IPS DF 4.7 (cell line): Measurements from ENCODE around the gene TSPOAP1.

Experiments
- DNase-seq: peaks from one replicate; pipeline ENCODE4 v3.0.0-alpha.2; 2013; ENCODE audit warnings: low spot score; ENCODE audit errors: extremely low read depth

Gene TSPOAP1, protein sequence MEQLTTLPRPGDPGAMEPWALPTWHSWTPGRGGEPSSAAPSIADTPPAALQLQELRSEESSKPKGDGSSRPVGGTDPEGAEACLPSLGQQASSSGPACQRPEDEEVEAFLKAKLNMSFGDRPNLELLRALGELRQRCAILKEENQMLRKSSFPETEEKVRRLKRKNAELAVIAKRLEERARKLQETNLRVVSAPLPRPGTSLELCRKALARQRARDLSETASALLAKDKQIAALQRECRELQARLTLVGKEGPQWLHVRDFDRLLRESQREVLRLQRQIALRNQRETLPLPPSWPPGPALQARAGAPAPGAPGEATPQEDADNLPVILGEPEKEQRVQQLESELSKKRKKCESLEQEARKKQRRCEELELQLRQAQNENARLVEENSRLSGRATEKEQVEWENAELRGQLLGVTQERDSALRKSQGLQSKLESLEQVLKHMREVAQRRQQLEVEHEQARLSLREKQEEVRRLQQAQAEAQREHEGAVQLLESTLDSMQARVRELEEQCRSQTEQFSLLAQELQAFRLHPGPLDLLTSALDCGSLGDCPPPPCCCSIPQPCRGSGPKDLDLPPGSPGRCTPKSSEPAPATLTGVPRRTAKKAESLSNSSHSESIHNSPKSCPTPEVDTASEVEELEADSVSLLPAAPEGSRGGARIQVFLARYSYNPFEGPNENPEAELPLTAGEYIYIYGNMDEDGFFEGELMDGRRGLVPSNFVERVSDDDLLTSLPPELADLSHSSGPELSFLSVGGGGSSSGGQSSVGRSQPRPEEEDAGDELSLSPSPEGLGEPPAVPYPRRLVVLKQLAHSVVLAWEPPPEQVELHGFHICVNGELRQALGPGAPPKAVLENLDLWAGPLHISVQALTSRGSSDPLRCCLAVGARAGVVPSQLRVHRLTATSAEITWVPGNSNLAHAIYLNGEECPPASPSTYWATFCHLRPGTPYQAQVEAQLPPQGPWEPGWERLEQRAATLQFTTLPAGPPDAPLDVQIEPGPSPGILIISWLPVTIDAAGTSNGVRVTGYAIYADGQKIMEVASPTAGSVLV (N-terminal part only)

DNA sequence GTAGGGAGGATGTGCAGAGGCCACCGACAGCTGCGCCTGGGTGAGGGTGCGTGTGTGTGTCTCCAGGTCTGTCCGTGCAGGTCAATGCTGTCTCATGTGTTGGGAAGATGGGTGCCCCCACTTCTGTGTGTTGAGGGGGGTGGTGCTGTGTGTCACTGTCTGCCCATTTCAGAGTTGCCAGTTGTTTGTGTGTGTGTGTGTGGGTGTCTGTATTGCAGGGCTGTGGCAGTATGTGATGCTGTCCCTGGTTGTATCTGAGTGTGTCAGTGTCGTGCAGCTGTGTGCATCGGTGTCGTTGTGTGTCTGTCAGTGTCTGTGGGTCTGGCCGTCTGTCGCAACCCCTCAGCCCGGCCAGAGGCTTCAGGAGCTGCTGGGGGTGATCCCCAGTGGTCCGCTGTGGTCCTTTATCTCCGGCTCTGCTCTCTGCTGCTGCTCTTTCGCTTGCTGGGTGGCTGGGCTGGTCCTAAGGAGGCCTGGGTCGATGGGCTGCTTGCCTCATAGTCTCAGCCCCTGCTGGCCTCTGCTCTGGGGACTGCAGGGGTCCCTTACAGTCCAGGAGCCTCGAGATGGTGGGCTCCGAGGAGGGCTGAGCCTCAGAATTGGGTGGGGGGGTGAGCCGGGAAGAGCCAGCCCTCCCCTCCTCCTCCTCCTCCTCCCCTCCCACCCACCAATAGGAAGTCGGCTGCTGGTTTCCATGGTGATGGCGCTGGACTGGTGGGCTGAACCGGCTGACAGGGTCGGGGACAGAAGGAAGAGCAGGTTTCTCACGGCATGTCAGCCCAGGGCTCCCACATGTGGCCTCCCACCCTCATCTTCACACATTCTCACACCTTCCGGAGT, at the start of gene TSPOAP1:
Gene TSPOAP1, minus strand, starts transcription at position 601 of the 840 bp plus-strand sequence. CDS start 875 bp downstream, outside the sequence.
- DNase-seq, result no peak

DNA sequence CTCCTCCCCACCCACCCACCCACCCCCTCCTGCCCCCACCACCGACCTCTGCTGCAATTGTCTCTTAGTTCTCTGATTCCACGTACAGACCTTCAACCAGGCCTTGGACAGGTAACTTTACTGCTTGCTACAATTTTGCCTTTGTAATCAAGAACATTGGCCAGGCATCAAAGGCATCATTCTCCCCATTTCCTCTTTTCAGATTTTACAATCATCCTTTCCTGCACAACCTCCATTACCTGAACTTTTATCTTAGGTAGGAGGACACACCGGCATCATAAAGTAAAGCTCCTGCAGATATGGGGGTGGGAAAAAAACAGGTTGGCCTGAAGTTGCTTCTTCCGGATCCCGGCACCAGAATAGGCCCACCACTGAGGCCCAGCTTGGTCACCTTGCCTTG, 49.1 kb upstream of the TSPOAP1 start:
- no peak for DNase-seq

DNA sequence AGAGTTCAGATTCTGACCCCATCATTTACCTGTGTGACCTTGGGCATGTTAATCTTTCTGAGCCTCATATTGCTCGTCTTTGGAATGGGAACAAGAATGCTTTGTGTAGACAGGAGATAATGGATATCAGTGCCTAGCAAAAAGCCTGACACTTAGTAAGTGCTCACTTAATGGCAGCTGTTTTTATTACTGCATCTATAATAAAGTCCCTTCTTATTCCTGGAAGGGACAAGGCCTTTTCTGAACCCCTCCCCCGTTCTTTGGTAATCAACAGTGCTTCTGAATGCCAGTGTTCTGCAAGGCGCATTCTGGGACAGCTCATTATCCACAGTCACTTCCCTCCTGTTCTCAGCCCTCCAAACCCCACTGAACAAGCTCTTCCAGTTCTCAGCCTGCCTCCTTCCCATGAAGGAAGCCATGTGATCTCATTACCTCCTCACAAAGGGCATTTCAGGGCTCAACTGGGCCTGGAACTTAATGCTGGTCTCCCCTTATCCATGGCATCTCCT, 48.6 kb upstream of the TSPOAP1 start:
- DNase-seq, result no peak

DNA sequence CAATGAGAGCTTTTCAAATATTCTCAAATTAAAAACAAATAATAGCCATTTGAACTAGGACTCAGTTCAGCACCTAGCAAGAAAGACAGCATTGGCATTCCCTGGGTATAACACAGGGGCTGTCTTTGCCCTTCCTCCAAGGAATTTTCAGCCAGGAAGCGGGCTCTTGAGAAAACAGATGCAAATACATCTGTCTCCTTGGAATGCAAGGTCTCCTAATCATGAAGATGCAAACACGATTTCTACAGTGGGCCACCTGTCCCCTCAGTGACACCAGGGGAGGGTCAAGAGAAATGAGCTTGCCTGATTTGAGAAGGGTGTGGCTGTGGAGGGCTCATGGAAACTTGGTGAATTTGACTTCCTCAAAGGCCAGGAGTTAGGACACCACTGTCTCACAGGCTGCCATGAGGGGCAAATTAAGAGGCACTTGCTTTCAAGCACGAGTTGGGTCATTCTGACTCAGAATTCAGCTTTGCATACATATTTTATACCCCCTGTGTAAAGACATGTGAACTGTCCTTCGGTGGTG, 47.9 kb upstream of the TSPOAP1 start:
- DNase-seq, result no peak

DNA sequence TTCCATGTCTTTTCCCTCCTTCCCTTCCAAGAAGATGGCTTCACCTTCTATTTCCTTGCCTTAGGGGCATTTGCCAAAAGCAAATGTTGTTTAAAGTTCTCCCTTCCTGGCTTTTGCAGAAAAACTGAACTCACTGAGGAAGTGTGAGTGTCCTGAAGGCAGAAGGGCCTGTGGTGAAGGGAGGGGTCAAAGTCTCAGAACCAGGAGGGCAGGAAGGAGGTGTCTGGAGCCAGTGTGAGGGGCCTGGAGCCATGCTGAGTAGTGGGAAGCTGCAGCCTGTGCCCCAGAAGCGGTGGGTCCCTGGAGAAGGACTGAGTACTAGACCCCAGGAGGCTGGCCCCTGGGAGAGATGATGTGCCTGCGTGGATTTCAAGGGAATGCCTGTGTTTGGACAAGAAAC, 47.2 kb upstream of the TSPOAP1 start:
- no peak for DNase-seq

DNA sequence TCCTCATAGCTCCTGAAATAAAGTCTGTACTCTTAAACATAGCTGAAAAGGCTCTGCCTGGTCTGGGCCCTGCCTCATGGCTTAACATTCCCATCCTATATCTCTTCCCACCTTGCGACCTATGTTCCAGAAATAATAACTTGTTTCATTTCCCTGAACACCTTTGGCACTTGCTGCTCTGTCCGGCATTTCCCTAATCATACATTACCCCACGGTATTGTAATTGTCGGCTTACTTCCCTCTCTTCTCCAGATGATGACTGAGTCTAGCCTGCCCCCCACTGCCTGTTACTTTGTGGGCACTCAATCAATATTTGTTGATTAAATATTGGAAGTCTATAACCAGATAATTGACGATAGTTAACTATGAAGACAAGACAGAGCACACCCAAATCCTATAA, 46.7 kb upstream of the TSPOAP1 start:
- no peak for DNase-seq

DNA sequence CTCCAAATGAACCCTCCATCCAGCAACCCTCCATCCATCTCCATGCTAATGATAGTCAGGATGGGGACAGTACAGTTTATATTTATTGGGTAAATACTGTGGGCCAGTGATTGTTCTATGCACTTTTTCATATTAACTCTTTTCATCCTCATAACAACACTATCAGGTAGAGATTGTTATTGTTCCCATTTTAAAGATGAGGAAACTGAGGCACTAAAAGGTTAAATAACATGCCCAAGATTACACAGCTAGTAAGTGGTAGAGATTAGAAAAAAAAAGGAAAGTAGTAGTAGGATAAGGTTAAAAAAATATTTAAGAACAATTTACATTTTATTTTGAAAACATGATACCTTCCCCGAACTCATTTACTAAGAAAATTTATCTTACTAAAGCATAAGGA, 45.3 kb upstream of the TSPOAP1 start:
- no peak for DNase-seq

DNA sequence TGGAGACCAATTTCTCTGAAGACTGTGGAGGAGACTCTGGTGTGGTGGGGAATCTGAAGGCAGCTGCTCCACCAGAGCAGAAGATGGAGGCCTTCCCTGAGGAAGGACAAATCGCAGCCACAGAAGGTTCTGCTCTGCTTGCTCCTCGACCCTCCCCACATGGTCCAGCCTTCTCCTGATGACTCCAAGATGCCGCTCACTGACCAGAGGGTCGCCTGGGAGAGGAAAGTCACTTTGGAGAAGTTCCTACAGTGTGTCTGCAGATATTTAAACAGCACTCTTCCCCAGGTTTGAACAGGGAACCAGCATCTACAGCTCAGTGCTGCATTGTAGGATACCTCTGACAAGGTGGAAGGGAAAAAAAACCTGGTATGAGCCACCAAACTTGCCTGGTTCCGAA, 44.4 kb upstream of the TSPOAP1 start:
- no peak for DNase-seq

DNA sequence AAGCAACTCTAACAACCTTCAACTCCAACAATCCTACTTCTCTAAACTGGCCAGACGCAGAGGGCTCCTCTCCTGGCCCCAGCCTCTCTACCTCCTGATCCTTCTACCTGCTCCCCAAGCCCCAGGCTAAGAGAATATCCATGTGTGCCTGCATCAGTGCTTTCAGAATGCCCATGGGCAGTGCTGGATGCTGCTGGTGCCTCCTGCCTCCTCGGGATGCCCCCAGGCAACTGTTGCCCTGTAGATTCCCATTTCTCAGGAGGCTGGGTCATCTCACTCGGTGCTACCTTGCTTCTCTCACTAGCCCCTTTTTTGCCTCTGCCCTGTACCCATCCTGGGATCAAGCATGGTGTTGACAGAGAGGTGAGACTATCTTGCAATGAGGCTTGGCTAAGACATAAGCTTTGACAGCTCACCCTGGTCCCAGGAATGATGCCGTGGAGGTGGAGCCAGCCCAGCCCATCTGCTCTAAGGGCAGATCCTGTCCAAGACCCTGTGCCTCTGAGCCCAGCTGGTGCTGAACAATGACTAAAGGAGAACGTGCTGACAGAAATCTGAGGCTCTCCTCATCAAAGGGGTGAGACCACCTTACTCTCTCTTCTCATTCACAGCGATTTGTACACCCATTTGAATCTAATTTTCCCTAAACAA, 42.8 kb upstream of the TSPOAP1 start:
- no peak for DNase-seq

DNA sequence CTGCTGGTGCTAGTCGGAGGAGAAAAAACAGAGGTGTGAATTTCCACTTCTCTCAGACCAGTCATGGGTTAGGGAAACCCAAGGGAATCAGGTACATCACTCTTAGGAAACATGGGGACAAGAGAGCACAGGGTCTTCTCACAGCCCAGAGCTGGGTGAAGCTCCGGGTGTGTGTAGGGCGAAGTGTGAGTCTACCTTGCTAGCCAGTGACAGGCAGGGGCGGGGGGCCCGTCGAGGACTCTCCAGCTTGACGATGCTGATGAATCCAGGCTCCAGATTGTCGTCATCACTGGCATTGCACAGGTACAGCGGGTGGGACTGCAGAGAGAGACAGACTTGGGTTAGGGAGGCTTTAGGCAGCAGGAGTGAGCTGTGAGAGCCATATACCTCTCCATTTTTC, 42.1 kb upstream of the TSPOAP1 start:
- DNase-seq, result no peak

DNA sequence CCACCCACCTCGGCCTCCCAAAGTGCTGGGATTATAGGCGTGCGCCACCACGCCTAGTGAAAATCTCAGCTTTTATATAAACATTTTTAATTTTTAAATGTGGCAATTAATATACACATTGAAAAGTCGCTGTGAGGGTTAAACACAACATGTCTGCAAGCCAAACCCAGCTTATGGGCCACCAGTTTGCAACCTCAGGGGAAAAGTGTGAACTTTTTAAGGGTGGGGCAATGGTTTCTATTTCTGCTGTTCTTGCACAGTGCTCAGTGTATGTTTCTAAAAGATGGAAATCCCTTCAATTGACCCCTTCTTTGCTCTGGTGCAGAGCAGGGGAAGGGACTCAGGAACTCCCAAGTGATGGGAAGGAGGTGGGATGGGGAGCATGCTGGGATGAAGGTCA, 41.7 kb upstream of the TSPOAP1 start:
- DNase-seq, result no peak

DNA sequence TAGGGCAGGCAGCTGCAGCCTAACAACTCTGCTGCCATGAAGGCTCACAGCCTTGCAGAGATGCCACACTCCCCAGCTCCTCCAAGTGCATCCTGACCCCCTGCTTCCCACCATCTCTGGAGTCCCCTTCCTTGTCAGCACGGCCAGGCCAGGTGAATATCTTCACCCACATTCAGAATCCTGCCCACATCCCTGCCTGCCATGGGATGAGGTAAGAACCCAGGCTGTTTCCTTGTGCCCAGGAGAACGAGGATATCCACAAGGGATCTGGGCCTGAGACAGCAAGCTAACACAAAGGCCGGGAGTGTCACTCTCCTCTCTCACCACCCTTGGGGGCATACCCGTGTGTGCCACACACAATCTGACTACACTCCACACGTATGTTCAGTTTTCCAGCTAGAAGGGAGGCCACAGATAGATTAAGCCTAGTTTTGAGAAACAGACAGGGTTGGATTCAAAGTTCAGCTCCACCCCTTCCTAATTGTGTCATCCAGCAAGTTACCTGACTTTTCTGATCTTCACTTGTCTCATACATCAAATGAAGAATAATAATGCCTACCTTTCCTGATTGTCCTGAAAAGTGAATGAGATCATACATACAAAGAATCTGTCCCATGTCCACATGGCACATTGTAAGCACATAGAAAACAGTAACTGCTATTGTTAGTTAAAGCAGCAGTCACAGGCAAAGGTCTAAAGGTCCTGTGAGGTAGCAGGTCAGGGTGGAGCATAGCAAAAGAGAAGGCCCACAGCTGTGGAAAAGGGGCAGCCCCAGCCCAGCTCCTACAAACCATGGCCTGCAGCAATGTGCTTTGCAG, 40.8 kb upstream of the TSPOAP1 start:
- DNase-seq, result no peak

DNA sequence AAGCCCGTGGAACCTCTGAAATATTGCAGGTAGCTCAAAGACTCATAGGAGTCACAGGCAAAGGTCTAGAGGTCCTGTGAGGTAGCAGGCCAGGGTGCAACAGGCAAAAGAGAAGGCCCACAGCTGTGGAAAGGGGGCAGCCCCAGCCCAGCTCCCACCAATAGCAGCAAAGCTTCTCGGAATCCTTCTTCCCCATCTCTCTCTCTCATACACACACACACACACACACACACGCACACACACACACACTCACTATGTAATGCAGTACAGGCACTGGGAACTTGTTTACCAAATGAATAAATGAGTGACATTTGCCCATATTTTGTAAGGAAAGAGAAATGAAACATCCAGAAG, 40.2 kb upstream of the TSPOAP1 start:
- no peak for DNase-seq

DNA sequence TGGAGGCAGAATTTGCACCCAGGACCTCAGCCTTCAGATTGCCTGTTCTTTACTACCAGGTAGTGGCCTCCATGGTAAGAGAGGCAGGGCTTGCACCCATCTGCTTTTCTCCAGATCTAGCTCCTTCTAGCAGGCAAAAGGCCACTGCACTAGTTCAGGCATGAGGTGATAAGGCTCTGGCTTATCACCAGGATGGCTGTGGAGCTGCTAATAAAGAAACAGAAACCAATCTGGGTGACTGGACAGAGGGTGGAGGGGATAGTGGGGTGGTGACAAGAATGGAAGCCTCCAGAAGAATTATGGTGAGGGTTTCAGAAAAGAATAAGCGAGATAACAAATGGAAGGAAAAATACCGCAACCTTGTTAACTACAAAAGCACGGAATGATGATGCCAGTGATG, 38.9 kb upstream of the TSPOAP1 start:
- DNase-seq, result no peak

DNA sequence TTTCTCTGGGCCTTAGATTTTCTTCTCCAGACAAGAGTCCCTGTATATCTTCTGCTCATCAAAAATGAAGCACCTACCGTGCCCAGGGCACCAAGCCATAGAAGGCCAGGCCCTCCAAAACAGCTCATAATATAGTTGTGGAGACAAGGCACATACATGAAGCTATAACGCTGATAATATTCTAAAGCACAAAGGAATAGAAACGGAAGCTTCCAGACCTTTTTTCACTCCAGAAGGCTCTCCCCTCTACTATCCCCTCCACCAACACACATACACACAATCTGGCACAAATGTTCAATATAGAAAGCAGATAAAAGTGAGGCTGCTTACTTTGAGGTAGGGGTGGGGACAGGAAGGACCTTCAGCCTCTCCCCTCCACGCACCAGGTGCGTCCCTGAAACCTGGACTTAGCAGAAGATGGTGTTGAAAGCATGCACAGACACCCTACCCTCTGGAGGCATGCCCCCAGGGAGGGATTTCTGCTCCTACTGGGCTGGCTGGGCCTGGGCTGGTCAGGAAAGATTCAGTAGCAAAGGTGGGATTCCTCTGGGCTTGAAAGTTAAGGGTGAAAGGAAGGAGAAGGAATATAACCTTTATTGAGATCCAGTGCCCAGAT, 37.5 kb upstream of the TSPOAP1 start:
- no peak for DNase-seq

DNA sequence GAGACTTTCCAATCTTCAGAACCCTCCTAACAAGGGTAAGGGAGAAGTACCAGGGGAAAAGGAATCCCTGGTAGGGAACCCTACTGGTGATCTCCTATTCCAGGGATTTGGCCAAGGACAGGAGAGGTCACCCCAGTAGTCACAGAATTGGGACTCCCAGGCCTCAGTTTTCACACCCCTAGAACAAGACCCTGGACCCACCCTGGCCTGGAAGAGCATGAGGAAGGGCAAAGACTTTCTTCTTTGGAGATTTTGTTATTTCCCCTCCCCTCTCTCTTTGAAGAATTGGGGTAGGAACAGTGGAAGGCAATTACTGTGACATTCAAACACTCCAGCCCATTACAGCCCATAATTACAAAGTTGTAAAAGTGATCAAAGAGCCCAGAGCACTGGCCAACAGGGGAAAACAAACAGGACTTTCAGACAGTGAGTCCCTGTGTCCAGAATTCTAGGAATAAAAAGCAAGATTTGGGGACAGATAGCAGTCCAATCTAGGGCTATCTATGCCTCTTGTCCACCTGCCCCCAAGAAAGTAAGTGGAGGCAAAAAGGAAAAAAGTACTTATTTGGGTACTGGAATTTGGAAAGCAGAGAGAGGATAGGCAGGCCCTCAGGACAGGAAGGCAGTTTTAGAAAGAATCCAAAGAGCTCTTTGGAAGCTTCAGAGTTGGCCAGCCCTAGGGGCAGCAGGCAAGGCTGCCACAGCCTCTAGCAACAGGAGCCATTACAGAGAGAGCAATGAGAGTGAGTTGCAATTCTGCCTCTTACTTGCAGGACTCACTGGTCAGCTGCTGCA, 36.8 kb upstream of the TSPOAP1 start:
- DNase-seq, result no peak

DNA sequence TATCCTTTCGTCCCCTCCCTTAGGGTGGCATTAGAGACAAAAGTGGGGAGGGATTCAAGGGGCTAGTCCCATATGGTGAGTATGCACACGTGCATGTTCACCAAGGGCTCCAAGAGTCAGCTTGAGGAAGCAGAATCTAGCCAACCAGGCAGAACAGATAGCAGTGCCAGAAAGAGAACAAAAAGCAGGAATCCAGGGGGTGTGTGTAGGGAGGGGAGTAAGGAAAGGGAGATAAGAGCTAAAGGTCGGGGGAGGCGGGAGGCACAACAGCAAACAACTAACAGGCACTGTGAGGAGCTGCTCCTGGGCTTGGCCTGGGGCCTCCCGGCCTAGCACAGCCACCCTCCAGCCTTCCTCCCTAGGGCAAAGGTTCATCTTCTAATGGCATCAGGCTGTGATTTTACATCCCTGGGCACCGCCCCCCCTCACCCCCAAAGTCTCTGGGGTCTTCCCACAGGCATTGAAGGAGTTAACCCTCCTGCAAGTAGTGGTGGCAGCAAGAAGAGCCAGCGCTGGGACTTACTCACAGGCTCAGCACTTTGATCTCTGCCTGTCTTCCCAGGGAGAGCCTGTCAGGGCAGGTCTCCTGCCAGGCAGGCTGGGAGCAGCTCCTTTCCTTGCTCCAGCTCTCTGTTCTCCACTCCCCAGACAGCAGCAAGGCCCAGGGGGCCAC, 35.8 kb upstream of the TSPOAP1 start:
- no peak for DNase-seq
